HG02840 (cell line): Measurements from ENCODE around the gene NCSTN.
A peak's percentile ranks its signal among the peaks of the same experiment; 100 is the strongest.

Experiments
- ATAC-seq: cut with Tn5 transposase; IDR thresholded peaks from one replicate; pipeline ENCODE4 v1.9.1; 2021; ENCODE audit warnings: mild to moderate bottlenecking, moderate library complexity, moderate number of reproducible peaks; ENCODE audit not compliant: unreplicated experiment, low FRiP score

Gene NCSTN

GRCh38 chr1:160342953-160343869 is at the start of gene NCSTN, which contains the start of gene COPA:
Gene NCSTN (plus strand): TSS chr1:160343383. CDS start chr1:160343397, 14 bp downstream.
Gene COPA (minus strand): TSS chr1:160343250. CDS start chr1:160343170, 80 bp downstream.
- peak; percentile 94 for ATAC-seq

- no peak for ATAC-seq
These were observed 47.1 kb upstream of the NCSTN start for GRCh38 chr1:160296036-160296435.

- no peak for ATAC-seq
These were observed 43.0 kb upstream of the NCSTN start for GRCh38 chr1:160300173-160300572.

DNA sequence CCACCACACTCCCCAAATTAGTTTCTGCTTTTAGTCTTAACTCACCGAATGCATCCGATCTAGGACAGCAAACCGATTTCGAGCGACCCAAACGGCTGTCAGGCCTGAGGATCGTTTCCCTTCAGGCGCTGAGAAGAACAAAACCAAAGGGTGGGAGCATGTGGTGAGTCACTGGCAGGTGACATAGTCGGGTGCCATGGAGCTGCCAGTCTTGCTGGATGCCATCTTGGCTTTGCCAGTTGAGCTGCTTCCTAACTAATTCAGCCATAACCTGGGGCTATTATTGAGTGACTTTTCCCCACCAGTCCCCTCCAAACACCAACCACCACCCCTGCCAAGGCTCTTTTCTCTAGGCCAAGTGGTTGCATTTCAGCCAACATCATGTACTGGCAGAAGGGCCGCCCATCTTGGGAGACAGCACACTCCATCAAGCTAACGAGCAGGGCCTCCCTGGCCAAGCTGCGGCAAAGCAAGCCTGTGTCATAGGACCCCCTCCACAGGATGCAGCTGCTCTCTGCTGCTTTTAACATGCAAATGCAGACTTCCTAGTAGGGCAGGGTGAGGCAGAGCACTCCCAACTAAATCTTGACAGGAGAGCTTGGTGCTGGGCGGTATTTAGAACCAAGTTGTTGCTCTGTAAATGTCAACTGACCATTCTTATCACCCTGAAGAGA is 35.9 kb upstream of the NCSTN start:
- ATAC-seq: no peak

DNA sequence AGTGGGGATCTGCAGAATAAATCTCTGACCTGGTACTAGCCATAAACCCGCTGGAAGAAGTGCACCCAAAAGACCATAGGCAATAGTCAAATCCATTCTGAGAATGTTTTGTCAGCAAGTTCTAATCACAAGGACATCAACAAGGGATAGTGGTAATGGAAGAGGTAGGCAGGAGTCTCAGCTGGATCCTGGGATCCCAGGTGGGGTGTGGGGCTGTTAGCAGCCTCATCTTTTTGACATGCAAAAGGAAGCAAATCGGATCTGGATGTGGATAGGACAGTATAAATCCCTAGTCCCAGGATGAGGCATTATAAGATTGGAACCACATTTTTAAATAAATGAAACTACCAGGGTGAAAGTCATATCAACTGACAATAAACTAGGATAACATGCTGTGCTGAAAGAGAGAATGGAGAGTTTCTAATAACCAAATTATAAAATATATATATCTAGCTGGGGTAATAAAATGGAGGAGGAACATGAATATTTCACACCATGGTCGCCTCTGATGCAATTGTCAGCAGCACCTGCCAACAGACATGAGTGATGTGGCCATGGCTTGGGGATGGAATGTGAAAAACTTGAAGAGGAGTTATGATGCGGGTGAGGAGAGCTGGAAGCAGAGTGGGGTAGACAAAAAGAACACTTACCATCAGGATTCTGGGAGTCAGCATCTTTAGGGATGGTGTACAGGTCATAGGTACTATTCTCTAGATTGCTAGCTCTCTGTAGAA is 34.6 kb upstream of the NCSTN start:
- ATAC-seq: no peak

DNA sequence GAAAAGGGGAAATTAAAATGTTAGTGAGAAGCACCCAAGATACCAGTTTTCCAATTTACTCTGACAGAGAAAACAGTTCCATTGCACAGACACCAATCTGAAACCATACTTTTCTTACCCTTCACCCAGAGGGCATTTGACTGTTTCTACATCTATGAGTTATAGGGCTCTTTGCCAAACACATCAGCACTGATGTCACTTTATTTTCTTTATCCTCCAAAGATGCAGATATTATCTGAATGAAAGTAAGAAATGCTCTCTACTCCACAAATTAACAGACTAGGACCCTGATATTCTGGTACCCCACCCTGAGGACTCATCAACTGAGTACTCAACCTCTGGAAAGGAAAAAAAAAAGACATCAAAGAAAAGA is 34.0 kb upstream of the NCSTN start:
- no peak for ATAC-seq

- no peak for ATAC-seq
These were observed 33.6 kb upstream of the NCSTN start for GRCh38 chr1:160309571-160309970.

GRCh38 chr1:160315359-160315758 is 27.8 kb upstream of the NCSTN start:
- ATAC-seq: no peak

GRCh38 chr1:160322831-160323230 is 20.4 kb upstream of the NCSTN start:
- ATAC-seq: no peak

DNA sequence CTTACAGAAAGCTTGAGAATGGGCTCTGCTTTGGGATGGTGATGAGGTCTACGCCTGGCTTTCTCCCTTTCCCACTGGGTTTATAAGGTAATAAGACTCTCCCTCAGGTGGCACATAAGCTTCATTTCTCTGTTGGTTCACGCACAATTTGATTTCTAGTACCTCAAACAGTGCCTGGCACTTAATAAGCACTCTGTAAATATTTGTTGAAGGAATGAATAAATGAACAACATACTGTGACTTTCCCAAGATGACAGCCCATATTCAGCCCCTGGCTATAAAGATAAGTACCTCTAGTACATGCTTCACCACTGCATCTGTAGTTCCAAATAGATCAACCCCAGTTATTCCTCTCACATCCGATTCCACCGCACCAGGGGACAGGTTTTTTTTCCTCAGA is 17.9 kb upstream of the NCSTN start:
- no peak for ATAC-seq

DNA sequence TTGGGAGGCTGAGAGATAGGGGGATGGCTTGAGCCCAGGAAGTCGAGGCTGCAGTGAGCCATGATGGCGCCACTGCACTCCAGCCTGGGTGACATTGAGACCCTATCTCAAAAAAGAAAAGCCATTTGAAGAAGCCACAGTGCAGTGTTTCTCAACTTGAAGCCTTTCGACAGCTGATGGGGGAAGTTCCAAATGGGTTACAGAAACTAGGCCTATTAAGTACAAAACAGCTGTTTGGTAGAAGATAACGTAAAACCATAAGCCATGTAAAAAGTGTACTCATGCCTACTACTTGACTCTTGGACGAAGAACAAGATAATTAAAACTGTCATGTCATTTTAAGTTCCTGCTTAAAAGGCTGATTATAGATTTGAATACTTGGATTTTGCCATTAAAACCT is 16.8 kb upstream of the NCSTN start:
- no peak for ATAC-seq

DNA sequence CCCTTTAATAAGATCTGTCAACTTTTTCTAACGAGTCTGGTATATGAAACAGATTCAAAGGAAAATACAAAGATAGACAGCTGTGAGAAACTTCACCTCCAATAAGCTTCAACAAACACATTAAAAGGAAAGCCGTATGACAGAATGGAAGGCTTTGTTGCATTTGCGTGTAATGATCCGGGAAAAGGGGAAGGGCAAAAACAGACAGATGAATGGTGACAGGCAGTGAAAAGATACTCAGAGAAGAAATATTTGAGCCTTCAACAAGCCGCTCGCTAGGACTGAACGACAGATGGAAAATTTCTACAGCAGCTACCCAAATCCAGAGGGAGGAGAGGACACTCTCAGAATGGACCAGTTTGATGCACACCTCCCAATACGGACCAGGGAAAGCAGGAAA is 15.0 kb upstream of the NCSTN start:
- ATAC-seq: no peak

DNA sequence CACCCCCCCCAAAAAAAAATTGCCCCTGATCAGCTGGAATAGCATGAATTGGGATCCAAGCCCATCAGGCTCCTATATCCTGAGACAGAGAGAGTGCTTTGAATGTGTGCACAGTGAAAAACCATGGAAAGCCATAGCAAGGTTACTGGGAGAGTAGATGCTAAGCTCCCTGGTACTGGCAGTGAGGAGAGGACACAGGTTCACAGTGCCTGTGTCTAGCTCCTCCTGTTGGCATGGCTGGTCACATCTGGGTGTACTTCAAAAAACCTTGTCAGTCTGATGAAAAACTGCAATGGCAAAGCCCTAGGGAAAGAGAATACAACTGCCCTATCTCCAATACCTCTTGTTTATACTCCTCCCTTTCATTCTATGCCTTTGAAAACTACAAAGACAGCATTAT is 13.1 kb upstream of the NCSTN start:
- ATAC-seq: no peak

GRCh38 chr1:160332516-160332915 is 10.7 kb upstream of the NCSTN start:
- ATAC-seq: no peak

GRCh38 chr1:160338580-160338979 is 4.6 kb upstream of the NCSTN start:
- ATAC-seq: no peak

DNA sequence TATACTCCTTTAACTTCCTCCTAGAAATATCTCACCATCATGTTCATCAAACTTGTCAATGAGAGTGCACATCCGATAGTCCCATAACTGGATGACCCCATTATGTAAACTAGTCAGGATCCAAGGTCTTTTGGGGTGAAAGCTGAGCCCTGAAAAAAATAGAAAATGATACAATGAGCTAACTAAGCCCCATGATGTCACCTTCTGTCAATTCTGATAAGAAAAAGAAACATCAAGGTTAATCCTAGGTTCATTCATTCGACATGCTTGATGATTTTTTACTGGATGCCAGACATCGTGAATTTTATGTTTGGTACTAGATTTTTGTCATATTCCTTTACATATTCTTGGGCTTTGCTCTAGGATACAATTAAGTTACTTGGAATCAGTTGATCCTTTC is 3.0 kb upstream of the NCSTN start:
- ATAC-seq: no peak

GRCh38 chr1:160340866-160341265 is 2.3 kb upstream of the NCSTN start:
- no peak for ATAC-seq

DNA sequence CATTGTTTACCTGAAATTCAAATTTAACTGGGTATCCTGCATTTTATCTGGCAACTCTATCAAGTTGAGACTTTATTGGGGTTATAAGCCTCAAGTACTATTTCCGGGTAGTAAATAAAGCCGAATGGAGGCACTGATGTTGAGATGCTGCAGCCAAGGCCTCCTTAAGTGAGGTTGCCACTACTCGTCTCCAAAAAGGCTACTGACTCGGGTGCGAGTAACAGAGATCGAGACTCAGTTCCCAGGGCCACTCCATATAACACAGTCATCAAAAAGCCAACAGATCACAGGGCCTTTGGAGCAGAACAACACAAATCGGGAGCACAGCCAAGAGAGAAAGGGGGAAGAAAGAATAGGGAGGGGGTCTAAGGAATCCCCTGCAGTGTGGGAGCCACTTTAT is 657 bp upstream of the NCSTN start:
- no peak for ATAC-seq

- no peak for ATAC-seq
These were observed 1.1 kb downstream of the NCSTN start for GRCh38 chr1:160344241-160344640.

DNA sequence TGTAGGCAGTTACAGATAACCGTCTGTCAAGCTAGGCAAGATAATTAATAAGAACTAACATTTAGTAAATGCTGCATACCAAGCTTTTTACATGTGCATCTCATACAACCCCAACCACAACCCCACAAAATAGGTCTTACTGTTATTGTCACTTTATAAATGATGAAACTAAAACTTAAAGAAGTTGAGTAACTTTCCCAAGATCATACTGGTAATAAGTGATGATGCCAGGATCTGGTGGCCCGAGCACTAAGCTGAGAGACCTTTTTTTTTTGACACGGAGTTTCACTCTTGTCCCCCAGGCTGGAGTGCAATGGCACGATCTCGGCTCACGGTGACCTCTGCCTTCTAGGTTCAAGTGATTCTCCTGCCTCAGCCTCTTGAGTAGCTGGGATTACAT is 1.8 kb downstream of the NCSTN start:
- no peak for ATAC-seq

DNA sequence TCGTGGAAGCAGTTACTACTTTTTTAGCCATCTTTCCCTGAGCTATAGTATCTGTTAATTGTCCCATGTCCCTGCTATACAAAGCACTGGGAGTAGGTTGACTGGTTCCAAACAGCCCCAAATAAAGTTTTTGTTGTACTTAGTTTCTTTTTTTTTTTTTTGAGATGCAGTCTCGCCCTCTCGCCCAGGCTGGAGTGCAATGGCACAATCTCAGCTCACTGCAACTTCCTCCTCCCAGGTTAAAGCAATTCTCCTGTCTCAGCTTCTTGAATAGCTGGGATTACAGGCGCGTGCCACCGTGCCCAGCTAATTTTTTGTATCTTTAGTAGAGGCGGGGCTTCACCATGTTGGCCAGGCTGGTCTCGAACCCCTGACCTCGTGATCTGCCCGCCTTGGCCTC is 3.3 kb downstream of the NCSTN start:
- no peak for ATAC-seq
